Mesendoderm (in vitro differentiated cells): Measurements from ENCODE around the gene CHSY1.
"Not testable (repeated sequence)": the region's sequence is repeated elsewhere in the genome, so short reads cannot be mapped to it uniquely, and the experiment has no call there.

ENCODE experiments used
- DNase-seq: peaks from one replicate; pipeline ENCODE4 v3.0.0; 2013
- H2AK5ac ChIP-seq: 2 replicates; pipeline ENCODE4 v1.6.1; 2013; ENCODE audit warnings: low read length, inconsistent platforms
- H2BK120ac ChIP-seq: 2 replicates; pipeline ENCODE4 v1.6.1; 2013; ENCODE audit warnings: low read depth, mild to moderate bottlenecking, low read length, moderate library complexity, mixed read lengths
- H2BK15ac ChIP-seq: replicated peaks from 2 replicates; pipeline ENCODE4 v1.6.1; 2013; ENCODE audit warnings: low read depth, mild to moderate bottlenecking, moderate library complexity
- H2BK5ac ChIP-seq: 2 replicates; pipeline ENCODE4 v1.6.1; 2013; ENCODE audit warnings: low read length, inconsistent platforms
- H3K18ac ChIP-seq: 2 replicates; pipeline ENCODE4 v1.6.1; 2013; ENCODE audit warnings: mild to moderate bottlenecking, low read length, mixed read lengths
- H3K23ac ChIP-seq: one replicate; pipeline ENCODE4 v1.6.1; 2013; ENCODE audit warnings: low read length
- H3K27ac ChIP-seq: 2 replicates; pipeline ENCODE4 v1.5.1; 2013; ENCODE audit warnings: low read depth, mild to moderate bottlenecking, inconsistent platforms, low read length, moderate library complexity
- H3K27me3 ChIP-seq: 2 replicates; pipeline ENCODE4 v1.6.1; 2013; ENCODE audit warnings: low read length, control low read depth, mild to moderate bottlenecking, inconsistent platforms; ENCODE audit not compliant: insufficient read depth, poor library complexity
- H3K36me3 ChIP-seq: 2 replicates; pipeline ENCODE4 v1.6.1; 2013; ENCODE audit warnings: low read length, inconsistent platforms; ENCODE audit not compliant: control insufficient read depth, insufficient read depth
- H3K4ac ChIP-seq: one replicate; pipeline ENCODE4 v1.6.1; 2013; ENCODE audit warnings: low read depth, mild to moderate bottlenecking, low read length, moderate library complexity
- H3K4me1 ChIP-seq: 2 replicates; pipeline ENCODE4 v1.6.1; 2013; ENCODE audit warnings: low read depth, low read length, inconsistent platforms; ENCODE audit not compliant: control insufficient read depth
- H3K4me2 ChIP-seq: 2 replicates; pipeline ENCODE4 v1.6.1; 2013; ENCODE audit warnings: low read length
- H3K4me3 ChIP-seq: 2 replicates; pipeline ENCODE4 v1.5.1; 2013; ENCODE audit warnings: mild to moderate bottlenecking, low read length
- H3K56ac ChIP-seq: one replicate; pipeline ENCODE4 v1.6.1; 2013; ENCODE audit warnings: low read length
- H3K79me1 ChIP-seq: 2 replicates; pipeline ENCODE4 v1.6.1; 2013; ENCODE audit warnings: low read length, inconsistent platforms
- H3K79me2 ChIP-seq: 2 replicates; pipeline ENCODE4 v1.6.1; 2013; ENCODE audit warnings: mild to moderate bottlenecking, low read length; ENCODE audit not compliant: control insufficient read depth, insufficient read depth
- H3K9ac ChIP-seq: 2 replicates; pipeline ENCODE4 v1.6.1; 2013; ENCODE audit warnings: low read length, inconsistent platforms
- H4K5ac ChIP-seq: one replicate; pipeline ENCODE4 v1.6.1; 2013; ENCODE audit warnings: low read length
- H4K8ac ChIP-seq: one replicate; pipeline ENCODE4 v1.6.1; 2013; ENCODE audit warnings: low read depth, mild to moderate bottlenecking, control low read depth, low read length, moderate library complexity
- whole genome bisulfite sequencing: extraction: QIAGEN DNeasy Blood & Tissue Kit; methylation state at CpG from one replicate; pipeline ENCODE4 v1.1.7; 2013; ENCODE audit warnings: low lambda C conversion rate, missing lambda C conversion rate; ENCODE audit not compliant: insufficient coverage; ENCODE audit errors: extremely low coverage; 5-methylcytosine and 5-hydroxymethylcytosine counted together

CHSY1 gene

GRCh38 chr15:101293122-101293521 lies 41.3 kb upstream of the CHSY1 start:
- H3K79me1 ChIP-seq, result peaks cover 8% of the 10 kb centered on the region
- H3K79me2 ChIP-seq, result peaks cover 41% of the 10 kb centered on the region
- H3K4me2 ChIP-seq, result peak overlapping the region; percentile 32
- H2BK5ac ChIP-seq, result no peak overlapping the region
- H3K4me1 ChIP-seq, result no peaks in the 10 kb centered on the region
- no peak overlapping the region for H2BK120ac ChIP-seq
- peak overlapping the region; percentile 99 for H3K9ac ChIP-seq
- H2AK5ac ChIP-seq, result no peak overlapping the region
- no peak overlapping the region for H2BK15ac ChIP-seq
- no peak overlapping the region for H3K4ac ChIP-seq
- H3K18ac ChIP-seq, result no peak overlapping the region
- H3K27ac ChIP-seq, result no peak overlapping the region
- no peak overlapping the region for H3K23ac ChIP-seq
- no peak overlapping the region for H4K8ac ChIP-seq
- H4K5ac ChIP-seq, result no peak overlapping the region
- no peak overlapping the region for H3K56ac ChIP-seq
- H3K4me3 ChIP-seq, result no peak overlapping the region
- H3K36me3 ChIP-seq, result no peaks in the 10 kb centered on the region
- DNase-seq, result no peak
- H3K27me3 ChIP-seq, result no peaks in the 10 kb centered on the region
- no CpG with 5 or more reads among the region's 10 CpGs for WGBS

GRCh38 chr15:101288905-101289513 lies 37.2 kb upstream of the CHSY1 start:
- H4K5ac ChIP-seq, result no peak overlapping the region
- no peak overlapping the region for H3K18ac ChIP-seq
- H4K8ac ChIP-seq, result no peak overlapping the region
- no peak overlapping the region for H2BK120ac ChIP-seq
- no peak overlapping the region for H2BK15ac ChIP-seq
- DNase-seq, result peak; percentile 64
- no peak overlapping the region for H3K23ac ChIP-seq
- H3K4me1 ChIP-seq, result no peaks in the 10 kb centered on the region
- H3K27ac ChIP-seq, result no peak overlapping the region
- H3K27me3 ChIP-seq, result no peaks in the 10 kb centered on the region
- no peak overlapping the region for H2BK5ac ChIP-seq
- H3K56ac ChIP-seq, result no peak overlapping the region
- no peak overlapping the region for H3K4me3 ChIP-seq
- no CpG with 5 or more reads among the region's 8 CpGs for WGBS
- peaks cover 34% of the 10 kb centered on the region for H3K79me2 ChIP-seq
- H3K4ac ChIP-seq, result no peak overlapping the region
- H3K36me3 ChIP-seq, result peaks cover 2% of the 10 kb centered on the region
- no peak overlapping the region for H3K4me2 ChIP-seq
- no peak overlapping the region for H3K9ac ChIP-seq
- H2AK5ac ChIP-seq, result no peak overlapping the region
- H3K79me1 ChIP-seq, result peaks cover 9% of the 10 kb centered on the region

GRCh38 chr15:101287342-101287741 lies 35.5 kb upstream of the CHSY1 start:
- H3K27ac ChIP-seq, DNase-seq, H2BK120ac ChIP-seq, H3K4me1 ChIP-seq, H3K9ac ChIP-seq, H3K23ac ChIP-seq, H2BK15ac ChIP-seq, H4K5ac ChIP-seq, H2AK5ac ChIP-seq, H3K36me3 ChIP-seq, H3K27me3 ChIP-seq, H3K56ac ChIP-seq, H4K8ac ChIP-seq, H3K79me1 ChIP-seq, H3K4me3 ChIP-seq, H3K18ac ChIP-seq, H3K4me2 ChIP-seq, H3K4ac ChIP-seq, H2BK5ac ChIP-seq: not testable (repeated sequence)
- WGBS, result no CpG with 5 or more reads among the region's 6 CpGs
- peaks cover 22% of the 10 kb centered on the region for H3K79me2 ChIP-seq

GRCh38 chr15:101286471-101287114 lies 34.7 kb upstream of the CHSY1 start:
- no peak overlapping the region for H2AK5ac ChIP-seq
- H2BK120ac ChIP-seq, result no peak overlapping the region
- no peak overlapping the region for H3K9ac ChIP-seq
- H3K4me2 ChIP-seq, result no peak overlapping the region
- H3K18ac ChIP-seq, result no peak overlapping the region
- H3K56ac ChIP-seq, result no peak overlapping the region
- no peak overlapping the region for H3K4me3 ChIP-seq
- H3K36me3 ChIP-seq, result peaks cover 5% of the 10 kb centered on the region
- DNase-seq, result no peak
- H3K4me1 ChIP-seq, result no peaks in the 10 kb centered on the region
- no peak overlapping the region for H3K4ac ChIP-seq
- H2BK15ac ChIP-seq, result no peak overlapping the region
- H3K79me1 ChIP-seq, result peaks cover 9% of the 10 kb centered on the region
- no CpG with 5 or more reads among the region's 9 CpGs for WGBS
- no peak overlapping the region for H4K5ac ChIP-seq
- H3K79me2 ChIP-seq, result peaks cover 14% of the 10 kb centered on the region
- no peak overlapping the region for H4K8ac ChIP-seq
- no peaks in the 10 kb centered on the region for H3K27me3 ChIP-seq
- H3K27ac ChIP-seq, result no peak overlapping the region
- no peak overlapping the region for H2BK5ac ChIP-seq
- H3K23ac ChIP-seq, result no peak overlapping the region

- Histone ChIP-seq H2AK5ac (no peak overlapping the region), H3K18ac (no peak overlapping the region), H3K9ac (no peak overlapping the region), H4K8ac (no peak overlapping the region), H4K5ac (no peak overlapping the region), H3K36me3 (peaks cover 7% of the 10 kb centered on the region), H2BK15ac (no peak overlapping the region), H3K4ac (no peak overlapping the region), H2BK5ac (no peak overlapping the region), H3K79me2 (peaks cover 9% of the 10 kb centered on the region), H3K4me1 (no peaks in the 10 kb centered on the region), H2BK120ac (no peak overlapping the region), H3K4me3 (no peak overlapping the region), H3K4me2 (no peak overlapping the region), H3K23ac (no peak overlapping the region), H3K56ac (no peak overlapping the region), H3K79me1 (peaks cover 8% of the 10 kb centered on the region), H3K27me3 (no peaks in the 10 kb centered on the region), H3K27ac (no peak overlapping the region)
- WGBS, result no CpG with 5 or more reads among the region's 6 CpGs
- DNase-seq, result no peak
Observed at GRCh38 chr15:101283931-101284330, 32.1 kb upstream of the CHSY1 start.

GRCh38 chr15:101280007-101280406 lies 28.2 kb upstream of the CHSY1 start:
- H3K4me2 ChIP-seq, result no peak overlapping the region
- no peak overlapping the region for H3K27ac ChIP-seq
- H3K4ac ChIP-seq, result no peak overlapping the region
- peaks cover 15% of the 10 kb centered on the region for H3K79me2 ChIP-seq
- no peak overlapping the region for H3K9ac ChIP-seq
- H3K4me1 ChIP-seq, result no peaks in the 10 kb centered on the region
- no peak overlapping the region for H3K23ac ChIP-seq
- no peak overlapping the region for H4K5ac ChIP-seq
- peaks cover 8% of the 10 kb centered on the region for H3K79me1 ChIP-seq
- H2BK5ac ChIP-seq, result no peak overlapping the region
- WGBS, result no CpG with 5 or more reads among the region's 2 CpGs
- H4K8ac ChIP-seq, result no peak overlapping the region
- H3K56ac ChIP-seq, result no peak overlapping the region
- H3K4me3 ChIP-seq, result no peak overlapping the region
- no peaks in the 10 kb centered on the region for H3K27me3 ChIP-seq
- no peak overlapping the region for H2AK5ac ChIP-seq
- no peak overlapping the region for H3K18ac ChIP-seq
- H2BK120ac ChIP-seq, result no peak overlapping the region
- H3K36me3 ChIP-seq, result peaks cover 7% of the 10 kb centered on the region
- H2BK15ac ChIP-seq, result no peak overlapping the region
- DNase-seq, result no peak
